Esophagus muscularis mucosa (tissue), 4 donors: ENCODE measurements around the gene MAST4.

ENCODE experiments used
- CTCF ChIP-seq, 3 experiments: fragments of 200-600 bp in 2 of 3; fragments of 450-650 bp in 1 of 3; sonication (generic) in 2 of 3; IDR thresholded peaks; one replicate each; pipeline ENCODE4 v1.5.1; 2017 to 2019; ENCODE audit warnings: antibody characterized with exemption in 3 of 3, mild to moderate bottlenecking in 2 of 3, moderate library complexity in 1 of 3
- EP300 ChIP-seq: sonication (generic); formaldehyde crosslinking; IDR thresholded peaks from one replicate; pipeline ENCODE4 v1.6.1; 2017; ENCODE audit warnings: antibody characterized with exemption
- POLR2A ChIP-seq: fragments of 450-650 bp; IDR thresholded peaks from one replicate; pipeline ENCODE4 v1.6.1; 2017; ENCODE audit warnings: antibody characterized with exemption, moderate library complexity, mild to moderate bottlenecking, low read depth
- POLR2AphosphoS5 ChIP-seq, 2 donors: sonication (generic); formaldehyde crosslinking; IDR thresholded peaks; one replicate each; pipeline ENCODE4 v1.6.1; 2017; ENCODE audit warnings: antibody characterized with exemption in 2 of 2

GRCh38 chr5:66967102-66967501 lies 370.9 kb downstream of the MAST4 start:
- TF ChIP-seq CTCF (IDR thresholded peaks at IDR 0.05) (no peak), EP300 (no peak), POLR2A (no peak), POLR2AphosphoS5 (IDR thresholded peaks at IDR 0.05) (no peak)
